Measurements from ENCODE around the gene PSME3.
"Not testable (repeated sequence)": the region's sequence is repeated elsewhere in the genome, so short reads cannot be mapped to it uniquely, and the experiment has no call there.

The PSME3 gene

GRCh38 chr17:42852351-42852750, 19.2 kb downstream of the PSME3 start:
- TF ChIP-seq ZNF274 (IDR thresholded peaks at IDR 0.05; ENCODE audit: low read depth, low read length) = no peak
- H3K4me3 ChIP-seq (ENCODE audit: low read length) = no peak overlapping the region

GRCh38 chr17:42853004-42853403, 19.8 kb downstream of the PSME3 start:
- TF ChIP-seq ZNF274 (IDR thresholded peaks at IDR 0.05; ENCODE audit: low read depth, low read length) = no peak
- no peak overlapping the region for H3K4me3 ChIP-seq (ENCODE audit: low read length)

GRCh38 chr17:42853597-42853967, 20.4 kb downstream of the PSME3 start:
- TF ChIP-seq ZNF274 (IDR thresholded peaks at IDR 0.05; ENCODE audit: low read depth, low read length) = no peak
- no peak overlapping the region for H3K4me3 ChIP-seq (ENCODE audit: low read length)

DNA sequence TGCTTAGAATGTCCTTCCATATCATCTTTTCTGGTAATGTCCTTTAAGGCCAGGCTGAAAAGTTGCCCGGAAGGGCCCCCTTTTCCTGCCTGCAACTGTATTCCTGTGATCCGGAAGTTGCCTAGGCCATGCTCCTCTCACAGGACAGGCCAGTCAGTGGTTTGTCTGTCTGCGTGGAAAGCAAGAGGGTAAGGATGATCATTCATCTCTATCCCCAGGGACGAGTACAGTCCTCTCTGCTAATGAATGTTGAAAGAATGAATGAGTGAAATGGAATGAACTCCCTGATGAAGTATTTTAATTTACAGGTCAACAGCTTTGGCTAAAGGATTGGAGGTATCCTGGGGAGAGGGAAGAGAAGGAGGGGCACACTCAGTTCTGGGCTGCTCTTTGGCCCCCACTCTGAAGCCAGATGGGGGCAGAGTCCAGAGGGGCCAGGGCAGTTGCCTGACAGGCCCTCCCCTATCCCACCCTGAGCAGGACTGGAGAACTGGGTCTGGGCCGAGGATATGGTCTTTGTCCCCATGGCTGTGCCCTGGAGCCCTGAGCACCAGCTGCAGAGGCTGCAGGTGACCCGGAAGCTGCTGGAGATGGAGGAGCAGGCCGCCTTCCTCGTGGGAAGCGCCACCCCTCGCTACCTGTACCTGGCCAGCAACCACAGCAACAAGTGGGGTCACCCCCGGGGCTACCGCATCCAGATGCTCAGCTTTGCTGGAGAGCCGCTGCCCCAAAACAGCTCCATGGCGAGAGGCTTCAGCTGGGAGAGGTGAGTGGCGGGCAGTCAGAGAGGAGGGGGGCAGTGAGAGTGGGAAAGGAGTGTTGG, 21.0 kb downstream of the PSME3 start:
- TF ChIP-seq ZNF274 (IDR thresholded peaks at IDR 0.05; ENCODE audit: low read depth, low read length) = no peak
- no peak overlapping the region for H3K4me3 ChIP-seq (ENCODE audit: low read length)

GRCh38 chr17:42855048-42855596, 21.9 kb downstream of the PSME3 start:
- H3K4me3 ChIP-seq (ENCODE audit: low read length) = no peak overlapping the region
- TF ChIP-seq ZNF274 (IDR thresholded peaks at IDR 0.05; ENCODE audit: low read depth, low read length) = no peak

GRCh38 chr17:42856093-42856492, 22.9 kb downstream of the PSME3 start:
- not testable (repeated sequence) for H3K4me3 ChIP-seq (ENCODE audit: low read length)

DNA sequence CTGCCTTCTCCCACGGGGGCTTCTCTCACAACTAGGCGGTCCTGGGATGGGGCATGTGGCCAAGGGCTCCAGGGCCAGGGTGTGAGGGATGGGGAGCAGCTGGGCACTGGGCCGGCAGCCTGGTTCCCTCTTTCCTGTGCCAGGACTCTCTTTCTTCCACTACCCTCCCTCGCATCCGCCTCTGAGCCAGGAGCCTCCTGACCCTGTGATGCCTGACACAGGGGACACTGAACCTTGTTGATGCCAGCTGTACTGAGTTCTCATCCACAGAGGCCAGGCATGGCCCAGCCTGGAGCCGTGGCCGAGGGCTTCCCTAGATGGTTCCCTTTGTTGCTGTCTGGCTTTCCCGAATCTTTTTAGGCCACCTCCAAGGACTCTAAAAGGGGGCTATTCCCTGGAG, 23.3 kb downstream of the PSME3 start:
- H3K4me3 ChIP-seq (ENCODE audit: low read length) = not testable (repeated sequence)

- TF ChIP-seq ZNF274 (IDR thresholded peaks at IDR 0.05; ENCODE audit: low read depth, low read length) = no peak
- H3K4me3 ChIP-seq (ENCODE audit: low read length) = no peak overlapping the region
These were observed 24.2 kb downstream of the PSME3 start for GRCh38 chr17:42857389-42857788.

GRCh38 chr17:42865638-42866094, 32.5 kb downstream of the PSME3 start:
- no peak overlapping the region for H3K4me3 ChIP-seq (ENCODE audit: low read length)
- no peak for TF ChIP-seq ZNF274 (IDR thresholded peaks at IDR 0.05; ENCODE audit: low read depth, low read length)

GRCh38 chr17:42866216-42866615, 33.0 kb downstream of the PSME3 start:
- TF ChIP-seq ZNF274 (IDR thresholded peaks at IDR 0.05; ENCODE audit: low read depth, low read length) = no peak
- no peak overlapping the region for H3K4me3 ChIP-seq (ENCODE audit: low read length)

- no peak overlapping the region for H3K4me3 ChIP-seq (ENCODE audit: low read length)
- TF ChIP-seq ZNF274 (IDR thresholded peaks at IDR 0.05; ENCODE audit: low read depth, low read length) = no peak
These were observed 33.7 kb downstream of the PSME3 start for GRCh38 chr17:42866631-42867575.

- H3K4me3 ChIP-seq (ENCODE audit: low read length) = not testable (repeated sequence)
These were observed 34.6 kb downstream of the PSME3 start for GRCh38 chr17:42867694-42868261.

GRCh38 chr17:42868338-42868737, 35.1 kb downstream of the PSME3 start:
- no peak for TF ChIP-seq ZNF274 (IDR thresholded peaks at IDR 0.05; ENCODE audit: low read depth, low read length)
- no peak overlapping the region for H3K4me3 ChIP-seq (ENCODE audit: low read length)

DNA sequence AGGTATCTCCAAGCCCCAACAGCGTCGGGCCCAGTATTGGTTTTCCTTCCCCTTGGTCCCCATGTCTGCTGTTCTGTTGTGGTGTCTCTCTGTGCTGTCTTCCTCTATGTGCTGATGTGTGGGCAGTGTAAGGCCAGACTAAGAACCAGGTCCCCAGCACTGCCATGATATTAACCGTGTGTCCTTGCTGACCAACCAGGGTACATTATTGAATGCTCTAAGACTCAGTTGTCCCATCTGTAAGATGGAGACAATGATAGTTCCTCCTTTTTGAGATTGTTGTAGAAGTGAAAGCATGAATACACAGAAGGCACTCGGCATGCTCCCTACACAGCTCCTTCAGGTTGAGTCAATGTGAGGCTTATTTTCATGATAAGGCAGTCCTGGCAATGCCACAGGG, 38.5 kb downstream of the PSME3 start:
- TF ChIP-seq ZNF274 (IDR thresholded peaks at IDR 0.05; ENCODE audit: low read depth, low read length) = no peak
- no peak overlapping the region for H3K4me3 ChIP-seq (ENCODE audit: low read length)

All from GM08714 (cell line).